GM23248 (cell line): ENCODE results near the gene FDXR.

Experiments used
- EZH2 ChIP-seq: fragments of 200-600 bp; sonication (generic); IDR thresholded peaks from 2 replicates; pipeline ENCODE4 v1.6.1; 2018; ENCODE audit warnings: antibody characterized with exemption, mild to moderate bottlenecking; ENCODE audit not compliant: insufficient read depth, poor library complexity, severe bottlenecking
- EZH2phosphoT487 ChIP-seq: fragments of 200-600 bp; sonication (generic); IDR thresholded peaks from 2 replicates; pipeline ENCODE4 v1.6.1; 2018; ENCODE audit warnings: antibody characterized with exemption, moderate library complexity, mild to moderate bottlenecking, low read depth; ENCODE audit not compliant: insufficient read depth

- no peak for TF ChIP-seq EZH2phosphoT487
- no peak for TF ChIP-seq EZH2
Measured at GRCh38 chr17:74840989-74841666, 31.7 kb downstream of the FDXR start.
